ENCODE measurements around the gene PRIM1. TPM values are rescaled to one million over a fixed set of nuclear protein-coding genes. Genes with fewer than 3 reads are reported as not detected.

PRIM1 gene
- total and polyA plus RNA-seq, 2 of the 13 experiments (the other 11 are each of a cell fraction or from before 2014, with no cell fraction given): 30.0 to 47.3 TPM

- TF ChIP-seq ZNF703 (CRISPR knock-in tag; IDR thresholded peaks at IDR 0.05; ENCODE audit: borderline replicate concordance) (no peak), ZNF224 (CRISPR knock-in tag; IDR thresholded peaks at IDR 0.05) (no peak)
Observed at GRCh38 chr12:56778756-56779155, 26.6 kb upstream of the PRIM1 start (continued).

- no peak for TF ChIP-seq MIER2 (CRISPR knock-in tag; IDR thresholded peaks at IDR 0.05)
- no peak for TF ChIP-seq GTF3A (CRISPR knock-in tag; conservative IDR thresholded peaks at IDR 0.05)
- no peak for TF ChIP-seq NR2F2 (IDR thresholded peaks at IDR 0.05; ENCODE audit: borderline replicate concordance, low read depth)
- TF ChIP-seq SNRNP70 (IDR thresholded peaks at IDR 0.05; ENCODE audit: low read depth, low read length): no peak
- TF ChIP-seq MTF1 (CRISPR knock-in tag; IDR thresholded peaks at IDR 0.05): no peak
- no peak for TF ChIP-seq ZBTB34 (CRISPR knock-in tag; IDR thresholded peaks at IDR 0.05)
- TF ChIP-seq ZBTB20 (CRISPR knock-in tag; IDR thresholded peaks at IDR 0.05; ENCODE audit: borderline replicate concordance, low read depth): no peak
- no peaks in the 10 kb centered on the region for H3K79me2 ChIP-seq (ENCODE audit: insufficient read depth, low read length)
- H3K4me2 ChIP-seq (ENCODE audit: low read depth, low read length): no peak overlapping the region
- H3K9me3 ChIP-seq (ENCODE audit: low read length): no peaks in the 10 kb centered on the region
- no peak overlapping the region for H3K27ac ChIP-seq (ENCODE audit: extremely low read length, insufficient read depth, low read length)
- DNase-seq (ENCODE audit: low spot score): no peak
- no peak overlapping the region for H2AFZ ChIP-seq (ENCODE audit: low read length)
- no peaks in the 10 kb centered on the region for H4K20me1 ChIP-seq (ENCODE audit: insufficient read depth, low read length)
- H3K9ac ChIP-seq (ENCODE audit: insufficient read depth, low read depth, low read length): no peak overlapping the region
- no peak for FAIRE-seq
- in situ Hi-C loops (cut with HindIII; ENCODE audit: extremely low pct_ligation_motif_present, low pct_unique_long_range_greater_than_20kb) (no loop called here), intact Hi-C loops (cut with micrococcal nuclease; ENCODE audit: unreplicated experiment) (no loop called here)
- no peaks in the 10 kb centered on the region for H3K36me3 ChIP-seq (replicated peaks in 1 of 2; ENCODE audit: control insufficient read depth in 1 of 2, insufficient read depth in 2 of 2, low read length in 2 of 2)
- H3K4me1 ChIP-seq (ENCODE audit: insufficient read depth, low read length): peaks cover under 1% of the 10 kb centered on the region
- H3K4me3 ChIP-seq (replicated peaks in 1 of 3; ENCODE audit: insufficient read depth in 1 of 3, low read depth in 2 of 3, low read length in 3 of 3): no peak overlapping the region
- WGBS (ENCODE audit: low lambda C conversion rate): 93% methylated on average over 3 of the region's 3 CpGs
- no TSS peak for BruUV-seq (replicated peaks)
- ChIA-PET POLR2A (no interaction called here), CTCF (ENCODE audit: low intra/inter-chr PET ratio, low total read pairs) (no interaction called here)
- H3K27me3 ChIP-seq (ENCODE audit: control insufficient read depth in 1 of 2, insufficient read depth in 2 of 2, low read length in 2 of 2): peaks cover 0 to 1% of the 10 kb centered on the region in 2 experiments; a peak in 1 of 5 replicates
- ATAC-seq: no peak
Observed at GRCh38 chr12:56776654-56777053, 24.5 kb upstream of the PRIM1 start.
